Tibial artery (tissue), 4 donors: ENCODE data around the gene CEP55.
A peak's percentile ranks its signal among the peaks of the same experiment; 100 is the strongest.

Source experiments
- DNase-seq, 2 donors: peaks; one replicate each; pipeline ENCODE4 v3.0.0-alpha.2; 2019
- H3K27ac ChIP-seq, 2 donors: fragments of 200-600 bp; sonication (generic) in 1 of 2; 1 replicate in 1 of 2; 2 replicates in 1 of 2; pipeline ENCODE4 v1.5.1; 2018 to 2019; ENCODE audit warnings: mild to moderate bottlenecking in 1 of 2
- H3K27me3 ChIP-seq, 2 donors: fragments of 200-600 bp; sonication (generic) in 1 of 2; one replicate each; pipeline versions ENCODE4 v1.5.1 to v1.6.0; 2016 to 2019
- H3K36me3 ChIP-seq, 3 donors: fragments of 200-600 bp; sonication (generic) in 2 of 3; one replicate each; pipeline ENCODE4 v1.5.1; 2016 to 2019; ENCODE audit warnings: mild to moderate bottlenecking in 2 of 3
- H3K4me1 ChIP-seq, 4 donors: fragments of 200-600 bp; sonication (generic) in 2 of 4; 1 replicate in 3 of 4; 2 replicates in 1 of 4; pipeline ENCODE4 v1.5.1; 2016 to 2019
- H3K4me3 ChIP-seq, 2 donors: fragments of 200-600 bp; sonication (generic) in 1 of 2; 1 replicate in 1 of 2; 2 replicates in 1 of 2; pipeline ENCODE4 v1.5.1; 2018 to 2019; ENCODE audit warnings: mild to moderate bottlenecking in 2 of 2
- H3K9me3 ChIP-seq, 3 donors: fragments of 200-600 bp; sonication (generic) in 1 of 3; one replicate each; pipeline ENCODE4 v1.5.1; 2016 to 2019
- intact Hi-C: fragments of 100-400 bp; cut with DNase I; formaldehyde crosslinking; loops from one replicate; pipeline ENCODE4 v1.15.0; 2023; ENCODE audit warnings: low total_unique reads
- TF ChIP-seq, protein P1 (sequence below), 2 experiments: fragments of 200-600 bp in 1 of 2; fragments of 450-650 bp in 1 of 2; IDR thresholded peaks; one replicate each; pipeline ENCODE4 v1.5.1; 2017 to 2019; ENCODE audit warnings: antibody characterized with exemption in 2 of 2, mild to moderate bottlenecking in 1 of 2, moderate library complexity in 1 of 2

CEP55 gene

DNA sequence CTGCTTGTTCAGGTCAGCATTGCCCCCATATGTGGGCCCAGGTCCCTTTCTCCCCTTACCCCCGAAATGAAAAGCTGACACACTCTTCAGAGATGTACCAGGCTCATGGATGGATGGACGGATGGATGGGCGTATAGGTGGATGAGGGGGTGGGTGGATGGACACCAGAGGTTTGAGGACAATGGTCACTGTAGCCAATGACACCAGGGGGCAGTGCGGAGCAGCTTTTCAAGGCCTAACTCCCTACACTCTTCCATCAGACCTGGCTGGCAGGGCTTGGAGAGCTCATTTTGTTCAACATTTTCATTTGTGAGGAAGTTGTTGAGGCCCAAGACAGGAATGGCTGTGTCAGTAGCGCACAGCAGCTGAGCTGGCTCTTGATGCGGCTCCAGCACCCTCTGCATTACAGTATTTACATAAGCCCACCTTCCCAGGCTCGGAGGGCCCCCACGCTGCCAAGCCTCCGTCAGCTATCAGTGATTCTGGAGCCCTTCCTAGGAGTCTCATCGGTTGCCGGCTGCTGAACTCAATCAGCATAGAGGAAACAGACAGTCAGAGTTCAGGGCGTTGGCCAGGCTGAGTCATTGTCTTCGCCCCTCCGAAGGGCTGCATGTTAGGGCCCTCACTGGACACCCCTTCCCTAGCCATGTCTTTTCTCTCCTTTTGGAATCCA lies 58.5 kb downstream of the CEP55 start:
- no peak overlapping the region for H3K4me3 ChIP-seq
- H3K9me3 ChIP-seq: no peaks in the 10 kb centered on the region
- no peaks in the 10 kb centered on the region for H3K36me3 ChIP-seq
- TF ChIP-seq, protein P1, sequence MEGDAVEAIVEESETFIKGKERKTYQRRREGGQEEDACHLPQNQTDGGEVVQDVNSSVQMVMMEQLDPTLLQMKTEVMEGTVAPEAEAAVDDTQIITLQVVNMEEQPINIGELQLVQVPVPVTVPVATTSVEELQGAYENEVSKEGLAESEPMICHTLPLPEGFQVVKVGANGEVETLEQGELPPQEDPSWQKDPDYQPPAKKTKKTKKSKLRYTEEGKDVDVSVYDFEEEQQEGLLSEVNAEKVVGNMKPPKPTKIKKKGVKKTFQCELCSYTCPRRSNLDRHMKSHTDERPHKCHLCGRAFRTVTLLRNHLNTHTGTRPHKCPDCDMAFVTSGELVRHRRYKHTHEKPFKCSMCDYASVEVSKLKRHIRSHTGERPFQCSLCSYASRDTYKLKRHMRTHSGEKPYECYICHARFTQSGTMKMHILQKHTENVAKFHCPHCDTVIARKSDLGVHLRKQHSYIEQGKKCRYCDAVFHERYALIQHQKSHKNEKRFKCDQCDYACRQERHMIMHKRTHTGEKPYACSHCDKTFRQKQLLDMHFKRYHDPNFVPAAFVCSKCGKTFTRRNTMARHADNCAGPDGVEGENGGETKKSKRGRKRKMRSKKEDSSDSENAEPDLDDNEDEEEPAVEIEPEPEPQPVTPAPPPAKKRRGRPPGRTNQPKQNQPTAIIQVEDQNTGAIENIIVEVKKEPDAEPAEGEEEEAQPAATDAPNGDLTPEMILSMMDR (IDR thresholded peaks at IDR 0.05): peak; percentile 56 to 64
- DNase-seq: peak; percentile 65 to 80
- no peaks in the 10 kb centered on the region for H3K27me3 ChIP-seq
- H3K27ac ChIP-seq: no peak overlapping the region
- intact Hi-C loops: no loop called here
- H3K4me1 ChIP-seq: no peaks in the 10 kb centered on the region

DNA sequence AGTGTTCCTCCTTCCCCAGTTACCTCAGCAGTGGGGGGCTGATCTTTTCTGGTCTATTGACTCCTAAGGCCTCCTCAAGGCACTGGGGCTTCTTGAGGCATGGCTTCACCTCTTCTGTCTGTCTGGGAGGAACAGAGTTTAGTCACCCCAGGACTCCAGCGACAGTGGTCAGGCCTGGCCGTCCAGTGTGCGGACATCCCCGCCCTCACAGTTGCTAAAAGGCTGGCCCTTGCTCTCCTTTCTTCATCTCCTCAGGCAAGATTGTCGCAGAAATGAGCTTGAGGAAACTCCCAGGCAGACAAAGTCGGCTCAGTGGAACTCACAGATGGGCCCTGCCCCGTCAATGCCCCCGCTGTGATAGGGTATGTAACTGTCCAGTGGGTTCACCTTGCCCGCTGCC lies 63.1 kb downstream of the CEP55 start:
- no peaks in the 10 kb centered on the region for H3K9me3 ChIP-seq
- intact Hi-C loops: no loop called here
- DNase-seq: no peak
- TF ChIP-seq, protein P1 (IDR thresholded peaks at IDR 0.05): no peak
- no peak overlapping the region for H3K27ac ChIP-seq
- no peaks in the 10 kb centered on the region for H3K4me1 ChIP-seq
- no peaks in the 10 kb centered on the region for H3K27me3 ChIP-seq
- H3K4me3 ChIP-seq: no peak overlapping the region
- no peaks in the 10 kb centered on the region for H3K36me3 ChIP-seq

DNA sequence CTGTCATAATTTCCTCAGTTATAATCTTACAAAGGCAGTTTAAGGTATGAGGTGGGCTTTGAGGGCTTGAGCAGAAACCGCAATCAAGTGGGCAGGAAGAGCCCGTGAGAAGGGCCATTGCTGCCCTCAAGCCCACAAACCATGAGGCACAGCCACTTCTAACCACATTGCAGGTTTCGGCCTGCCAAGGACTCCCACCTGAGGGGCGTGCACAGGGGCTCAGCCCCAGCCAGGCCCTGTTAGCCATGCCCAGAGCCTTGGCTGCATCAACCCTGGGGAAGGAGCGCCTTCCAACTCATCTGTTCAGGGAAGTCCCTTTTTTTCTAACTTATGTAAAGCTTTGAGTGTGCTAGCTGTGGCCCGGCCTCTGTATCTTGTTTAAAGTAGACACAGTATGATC lies 64.1 kb downstream of the CEP55 start:
- H3K4me1 ChIP-seq: no peaks in the 10 kb centered on the region
- intact Hi-C loops: no loop called here
- no peak overlapping the region for H3K27ac ChIP-seq
- peaks cover 0 to 8% of the 10 kb centered on the region in 2 donors for H3K27me3 ChIP-seq
- no peak overlapping the region for H3K4me3 ChIP-seq
- H3K9me3 ChIP-seq: no peaks in the 10 kb centered on the region
- no peaks in the 10 kb centered on the region for H3K36me3 ChIP-seq
- TF ChIP-seq, protein P1 (IDR thresholded peaks at IDR 0.05): no peak
- no peak for DNase-seq

DNA sequence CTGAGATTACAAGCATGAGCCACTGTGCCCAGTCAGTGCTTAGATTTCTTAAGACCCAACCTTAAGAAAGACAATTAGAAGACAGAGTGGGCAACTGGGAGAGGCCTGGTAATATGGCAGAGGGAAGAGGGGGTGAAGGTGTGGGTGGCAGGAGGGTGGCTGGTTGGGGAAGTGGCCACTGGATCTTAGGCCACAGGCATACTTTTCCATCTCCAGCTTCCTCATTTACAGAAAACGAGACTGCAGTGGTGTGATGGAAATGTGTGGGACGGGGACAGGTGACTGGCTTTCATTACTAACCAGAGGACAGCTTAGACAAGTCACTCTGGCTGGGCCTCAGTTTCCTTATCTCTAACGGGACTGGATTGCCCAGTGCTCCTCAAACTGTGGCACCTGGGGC lies 69.0 kb downstream of the CEP55 start:
- TF ChIP-seq, protein P1 (IDR thresholded peaks at IDR 0.05): no peak
- Histone ChIP-seq H3K4me1 (peaks cover 0 to 14% (median 12%) of the 10 kb centered on the region in 4 donors), H3K4me3 (no peak overlapping the region), H3K27ac (no peak overlapping the region), H3K36me3 (no peaks in the 10 kb centered on the region), H3K9me3 (no peaks in the 10 kb centered on the region), H3K27me3 (peaks cover 0 to 49% of the 10 kb centered on the region in 2 donors)
- DNase-seq: no peak
- intact Hi-C loops: no loop called here

DNA sequence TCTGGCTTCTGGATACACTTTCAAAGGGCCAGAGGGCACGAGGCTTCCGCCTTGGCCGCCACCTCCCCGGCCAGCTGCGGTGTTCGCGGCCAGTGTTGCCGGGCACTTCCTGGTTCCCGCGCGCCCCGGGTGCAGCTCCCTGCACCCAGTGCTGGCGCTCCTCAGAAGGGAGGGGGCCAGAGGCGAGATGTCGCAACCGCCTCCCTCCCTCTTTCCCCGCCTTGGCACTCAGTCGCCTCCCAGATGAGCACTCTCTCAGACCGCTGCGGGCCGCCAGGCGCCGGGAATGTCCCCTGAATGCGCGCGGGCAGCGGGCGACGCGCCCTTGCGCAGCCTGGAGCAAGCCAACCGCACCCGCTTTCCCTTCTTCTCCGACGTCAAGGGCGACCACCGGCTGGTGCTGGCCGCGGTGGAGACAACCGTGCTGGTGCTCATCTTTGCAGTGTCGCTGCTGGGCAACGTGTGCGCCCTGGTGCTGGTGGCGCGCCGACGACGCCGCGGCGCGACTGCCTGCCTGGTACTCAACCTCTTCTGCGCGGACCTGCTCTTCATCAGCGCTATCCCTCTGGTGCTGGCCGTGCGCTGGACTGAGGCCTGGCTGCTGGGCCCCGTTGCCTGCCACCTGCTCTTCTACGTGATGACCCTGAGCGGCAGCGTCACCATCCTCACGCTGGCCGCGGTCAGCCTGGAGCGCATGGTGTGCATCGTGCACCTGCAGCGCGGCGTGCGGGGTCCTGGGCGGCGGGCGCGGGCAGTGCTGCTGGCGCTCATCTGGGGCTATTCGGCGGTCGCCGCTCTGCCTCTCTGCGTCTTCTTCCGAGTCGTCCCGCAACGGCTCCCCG lies 70.2 kb downstream of the CEP55 start, which contains the start of gene FFAR4:
TSS of gene FFAR4 (plus strand) at position 231 of the 842 bp plus-strand sequence. CDS start at position 287, 56 bp downstream.
- Histone ChIP-seq H3K9me3 (no peaks in the 10 kb centered on the region), H3K4me1 (peaks cover 0 to 14% (median 12%) of the 10 kb centered on the region in 4 donors), H3K4me3 (peak within 1 kb of the TSS; percentile 24 to 43), H3K27ac (no peak within 1 kb of the TSS), H3K27me3 (peaks cover 0 to 49% of the 10 kb centered on the region in 2 donors), H3K36me3 (no peaks in the 10 kb centered on the region)
- TF ChIP-seq, protein P1 (IDR thresholded peaks at IDR 0.05): no peak
- intact Hi-C loops: no loop called here
- peak; percentile 43 to 74 for DNase-seq
